Body of pancreas (tissue), 4 donors: ENCODE results near the gene A2M.
A peak's percentile ranks its signal among the peaks of the same experiment; 100 is the strongest.

Experiments used
- POLR2A ChIP-seq, 3 donors: fragments of 450-650 bp; IDR thresholded peaks; one replicate each; pipeline ENCODE4 v1.6.1; 2016; ENCODE audit warnings: antibody characterized with exemption in 3 of 3, mild to moderate bottlenecking in 2 of 3
- TF ChIP-seq, protein P1 (sequence below), 7 experiments: fragments of 450-650 bp in 4 of 7; fragments of 200-600 bp in 3 of 7; sonication (generic) in 3 of 7; IDR thresholded peaks; one replicate each; pipeline ENCODE4 v1.5.1; 2016 to 2019; ENCODE audit warnings: antibody characterized with exemption in 7 of 7

DNA sequence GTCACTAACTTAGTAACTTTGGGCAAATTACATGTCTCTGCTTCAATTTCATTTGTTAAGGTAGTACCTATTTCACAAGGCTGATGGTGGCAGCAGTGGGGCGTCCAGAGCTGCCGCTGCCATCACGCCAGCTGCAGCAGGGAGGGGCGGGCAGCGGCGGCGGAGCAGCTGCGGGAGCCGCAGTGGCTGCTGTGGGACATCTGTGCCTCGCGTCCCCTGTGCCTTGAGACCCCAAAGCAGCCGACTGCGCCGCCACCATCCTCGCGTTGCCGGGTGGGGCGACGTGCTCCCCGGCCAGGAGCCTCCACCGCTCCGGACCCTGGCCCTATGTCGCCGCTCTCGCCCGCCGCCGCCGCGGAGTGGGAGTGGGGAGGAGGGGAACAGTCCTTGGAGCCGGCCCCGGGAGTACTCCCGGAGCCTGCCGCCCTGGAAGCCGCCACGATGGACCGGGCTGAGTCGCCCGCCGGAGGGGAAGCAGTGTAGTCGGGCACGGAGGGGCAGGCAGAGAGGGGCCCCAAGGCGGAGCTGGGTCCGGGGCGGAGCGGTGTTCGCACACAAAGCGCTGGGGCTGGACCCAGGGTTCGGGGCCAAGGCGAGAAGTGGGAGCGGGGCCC, 51.4 kb downstream of the A2M start:
- TF ChIP-seq, protein P1, sequence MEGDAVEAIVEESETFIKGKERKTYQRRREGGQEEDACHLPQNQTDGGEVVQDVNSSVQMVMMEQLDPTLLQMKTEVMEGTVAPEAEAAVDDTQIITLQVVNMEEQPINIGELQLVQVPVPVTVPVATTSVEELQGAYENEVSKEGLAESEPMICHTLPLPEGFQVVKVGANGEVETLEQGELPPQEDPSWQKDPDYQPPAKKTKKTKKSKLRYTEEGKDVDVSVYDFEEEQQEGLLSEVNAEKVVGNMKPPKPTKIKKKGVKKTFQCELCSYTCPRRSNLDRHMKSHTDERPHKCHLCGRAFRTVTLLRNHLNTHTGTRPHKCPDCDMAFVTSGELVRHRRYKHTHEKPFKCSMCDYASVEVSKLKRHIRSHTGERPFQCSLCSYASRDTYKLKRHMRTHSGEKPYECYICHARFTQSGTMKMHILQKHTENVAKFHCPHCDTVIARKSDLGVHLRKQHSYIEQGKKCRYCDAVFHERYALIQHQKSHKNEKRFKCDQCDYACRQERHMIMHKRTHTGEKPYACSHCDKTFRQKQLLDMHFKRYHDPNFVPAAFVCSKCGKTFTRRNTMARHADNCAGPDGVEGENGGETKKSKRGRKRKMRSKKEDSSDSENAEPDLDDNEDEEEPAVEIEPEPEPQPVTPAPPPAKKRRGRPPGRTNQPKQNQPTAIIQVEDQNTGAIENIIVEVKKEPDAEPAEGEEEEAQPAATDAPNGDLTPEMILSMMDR (IDR thresholded peaks at IDR 0.05), result peak in 5 of 7 experiments; percentile 25 to 64 (median 56)
- peak; percentile 69 to 84 (median 74) for TF ChIP-seq POLR2A (IDR thresholded peaks at IDR 0.05)
